Frontal cortex (tissue), 4 donors: ENCODE measurements around the gene EEFSEC. TPM values are rescaled to one million over a fixed set of nuclear protein-coding genes. Genes with fewer than 3 reads are reported as not detected.

Experiments used
- DNase-seq, 2 donors: peaks; one replicate each; pipeline ENCODE4 v3.0.0; 2012; ENCODE audit warnings: low spot score in 2 of 2
- FAIRE-seq: peaks from 2 replicates; lab custom pipeline; 2012; peaks lifted over from hg19 to GRCh38; lab: Jason Lieb, UNC
- total RNA-seq: library from RNA; depleted of rRNA; stranded (reverse); fragments of >200 nt; gene quantifications from one replicate; pipeline ENCODE4 v1.2.3, GENCODE V29; 2014
- donor health status: control.
- donor health status: control.
- donor health status: control.

Gene EEFSEC
- total RNA-seq, 1 donor from 2014 or later, result 7.7 TPM

DNA sequence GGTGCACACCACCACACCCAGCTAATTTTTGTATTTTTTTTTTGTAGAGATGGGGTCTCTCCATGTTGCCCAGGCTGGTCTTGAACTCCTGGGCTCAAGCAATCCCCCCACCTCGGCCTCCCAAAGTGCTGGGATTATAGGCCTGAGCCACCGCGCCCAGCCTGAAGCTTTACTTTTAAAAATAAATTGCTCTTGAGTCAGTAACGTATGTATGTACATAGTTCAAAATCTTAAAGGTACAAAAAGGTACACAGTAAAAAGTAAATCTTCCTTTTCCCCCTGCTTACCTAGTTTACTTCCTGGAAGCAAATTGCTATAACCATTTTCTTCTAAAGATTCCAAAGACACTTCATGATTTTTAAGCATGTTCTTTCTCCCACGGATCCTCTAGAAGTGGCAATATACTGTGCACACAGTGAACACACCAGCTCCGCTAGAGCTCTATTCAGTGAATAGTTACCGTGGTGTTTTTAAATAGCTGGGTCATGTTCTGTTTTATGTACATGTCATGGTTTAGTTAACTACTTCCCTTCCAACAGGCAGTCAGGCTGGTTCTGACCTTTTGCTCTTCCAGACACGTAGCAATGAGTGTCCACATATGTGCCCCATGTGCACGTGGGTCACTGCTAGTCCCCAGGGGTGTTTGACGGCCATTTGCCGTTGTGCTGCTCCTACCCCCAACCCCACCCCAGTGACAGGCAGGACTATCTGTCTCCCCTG, 82.1 kb downstream of the EEFSEC start:
- FAIRE-seq, result no peak
- DNase-seq, result no peak

DNA sequence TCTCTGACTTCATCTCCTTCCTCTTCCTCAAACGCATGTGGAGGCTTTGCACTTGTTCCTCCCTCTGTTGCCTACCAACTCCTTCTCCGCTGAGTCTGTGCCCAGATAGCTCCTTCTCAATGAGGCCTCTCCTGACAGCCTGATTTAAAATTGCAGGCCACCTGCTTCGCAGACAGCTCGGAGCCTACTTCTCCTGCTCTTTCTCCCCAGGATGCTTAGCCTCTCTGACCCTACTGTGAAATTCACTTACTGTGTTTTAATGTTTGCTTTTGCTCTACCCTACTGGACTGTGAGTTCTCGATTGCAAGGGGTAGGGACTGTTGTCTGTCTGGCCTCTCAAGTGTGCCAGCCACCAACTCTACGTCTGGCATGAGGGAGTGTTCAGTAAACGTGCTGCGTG, 83.4 kb downstream of the EEFSEC start:
- DNase-seq (no peak), FAIRE-seq (no peak)

DNA sequence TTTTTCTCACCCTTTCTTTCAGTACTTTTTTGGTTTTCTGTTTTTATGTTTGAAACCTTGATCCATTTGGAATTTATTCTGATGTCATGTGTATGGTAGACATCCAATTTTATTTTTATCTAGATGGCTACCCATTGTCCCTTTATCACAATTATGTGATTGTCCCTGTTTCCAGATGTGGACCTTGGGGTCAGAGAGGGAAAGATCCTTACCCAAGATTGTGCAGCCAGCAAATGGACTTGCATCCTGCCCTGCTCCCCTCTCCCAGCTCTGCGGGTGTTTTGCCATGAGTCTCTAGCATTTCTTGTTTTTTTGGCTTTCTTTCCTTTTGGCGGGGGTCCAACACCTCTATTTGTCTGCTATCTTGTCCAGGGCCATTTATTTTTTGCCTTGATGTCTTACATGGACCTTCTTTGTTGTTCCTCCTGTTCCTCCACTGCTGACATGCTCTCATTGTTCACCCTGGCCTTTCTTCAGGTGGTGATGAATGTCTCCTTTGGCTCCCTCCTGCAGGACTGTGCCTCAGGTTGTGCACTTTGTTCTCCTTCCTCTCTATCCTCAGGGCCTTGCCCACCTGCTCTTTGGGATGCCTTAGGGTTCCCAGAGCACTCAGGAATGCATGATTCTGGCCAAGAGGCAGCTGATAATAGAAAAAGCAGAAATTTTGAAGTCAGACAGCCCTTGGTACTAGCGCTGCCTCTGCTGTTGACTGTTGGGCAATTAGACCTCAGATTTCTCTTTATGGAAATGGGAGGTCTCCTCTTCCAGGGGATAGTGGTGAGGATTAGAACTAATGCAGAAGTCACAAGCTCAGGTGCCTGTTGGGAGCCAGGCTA, 84.3 kb downstream of the EEFSEC start:
- no peak for FAIRE-seq
- no peak for DNase-seq

DNA sequence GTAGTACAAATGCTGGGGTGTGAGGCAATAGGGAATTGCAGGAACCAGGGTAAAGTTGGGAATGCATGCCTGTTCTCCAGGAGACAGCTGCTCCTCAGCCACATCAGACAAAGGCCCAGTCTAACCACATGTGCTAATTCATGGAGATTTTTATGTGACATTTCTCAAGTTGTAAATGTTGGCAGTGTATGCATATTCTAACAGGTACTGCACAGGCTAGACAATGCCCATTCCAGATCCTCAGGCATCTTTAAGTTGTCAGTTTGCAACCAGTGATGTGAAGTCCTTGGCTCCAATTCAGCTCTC, 84.9 kb downstream of the EEFSEC start:
- no peak for FAIRE-seq
- no peak for DNase-seq

DNA sequence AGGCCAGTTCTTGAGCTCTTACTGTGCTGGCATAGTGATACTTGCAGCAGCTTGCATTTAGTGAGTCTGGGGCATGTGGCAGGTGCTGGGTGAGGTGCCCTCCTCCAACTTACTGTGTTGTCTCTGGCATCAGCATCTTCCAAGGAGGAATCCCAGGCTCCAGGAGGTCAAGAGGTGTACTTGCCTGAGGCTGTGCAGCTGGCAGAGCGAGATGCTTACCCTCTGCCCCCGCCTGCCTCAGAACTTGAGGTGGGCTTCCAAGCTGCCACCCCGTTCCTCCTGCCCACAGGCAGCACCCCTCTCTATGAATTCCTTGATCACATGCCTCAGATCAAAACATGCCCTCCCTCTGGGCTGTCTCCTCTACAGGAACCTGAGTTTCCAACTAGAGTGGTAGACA, 86.0 kb downstream of the EEFSEC start:
- FAIRE-seq (no peak), DNase-seq (no peak)

DNA sequence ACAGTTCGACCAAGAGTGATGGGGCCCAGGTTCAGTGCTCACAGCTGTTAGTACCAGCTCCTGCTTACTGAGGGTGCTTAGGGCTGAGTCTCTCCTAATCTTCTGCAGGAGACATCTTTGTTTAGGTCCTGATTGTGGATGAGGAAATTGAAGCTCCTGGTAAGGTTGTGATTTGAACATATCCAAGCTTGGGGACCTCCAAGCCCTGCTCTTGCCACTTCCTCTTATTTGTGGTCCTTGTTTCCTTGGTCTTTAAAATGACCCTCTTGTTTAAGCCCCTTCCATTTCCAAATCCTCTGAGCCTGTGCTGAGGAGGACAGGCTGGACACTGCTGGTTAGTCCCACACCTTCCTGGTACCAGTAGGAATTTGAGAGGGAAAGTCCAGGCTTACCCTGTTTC, 87.0 kb downstream of the EEFSEC start:
- no peak for FAIRE-seq
- DNase-seq, result no peak

DNA sequence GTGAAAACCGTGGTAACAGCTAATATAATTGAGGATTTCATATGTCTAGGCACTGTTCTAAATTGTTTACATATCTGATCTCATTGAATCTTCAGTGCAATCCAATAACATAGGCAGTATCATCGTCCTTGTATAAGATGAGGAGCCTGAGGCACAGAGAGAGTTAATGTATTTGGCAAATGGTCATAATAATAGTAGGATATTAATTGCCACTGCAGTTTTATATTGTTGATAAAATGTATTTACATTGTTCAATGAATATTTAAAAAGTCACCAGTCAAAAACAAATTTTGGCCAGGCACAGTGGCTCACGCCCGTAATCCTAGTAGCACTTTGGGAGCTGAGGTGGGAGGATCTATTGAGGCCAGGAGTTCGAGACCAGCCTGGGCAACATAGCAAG, 88.5 kb downstream of the EEFSEC start:
- FAIRE-seq (no peak), DNase-seq (no peak)

DNA sequence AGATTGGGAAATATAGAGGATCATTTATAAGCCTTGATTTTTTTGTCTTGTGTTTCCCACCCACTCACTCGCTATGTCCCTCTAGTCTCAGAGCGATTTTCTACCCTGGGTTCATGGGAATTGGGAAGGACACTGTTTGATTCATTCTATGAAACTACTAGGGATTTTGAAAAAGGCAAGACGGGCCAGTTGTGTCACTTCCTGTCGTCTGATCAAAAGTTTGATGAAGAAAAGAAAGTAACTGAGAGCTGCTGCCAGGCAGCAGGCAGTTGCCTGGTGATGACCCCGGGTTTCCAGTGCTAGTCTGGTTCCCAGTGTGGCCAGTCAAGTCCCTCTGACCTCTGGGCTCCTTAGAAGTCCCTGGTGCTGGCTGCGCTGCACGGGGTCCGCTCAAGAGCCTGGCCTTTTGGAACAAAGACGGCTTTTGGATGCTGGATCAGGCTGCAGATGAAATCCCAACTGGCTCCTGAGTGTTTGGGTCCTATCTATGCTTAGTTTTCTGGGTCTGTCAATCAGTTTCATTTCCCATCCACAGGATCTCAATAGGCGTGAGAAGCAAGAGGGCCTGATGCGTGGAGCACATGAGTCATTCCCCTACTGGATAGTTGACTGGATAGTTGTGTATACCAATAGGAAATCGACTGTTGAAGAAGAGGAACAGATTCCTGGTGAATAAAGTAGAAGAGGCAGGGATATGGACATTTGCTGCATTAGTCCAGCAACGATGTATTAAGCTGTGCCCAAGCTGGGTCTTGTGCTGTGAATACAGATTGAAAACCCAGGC, 89.7 kb downstream of the EEFSEC start:
- no peak for FAIRE-seq
- no peak for DNase-seq

DNA sequence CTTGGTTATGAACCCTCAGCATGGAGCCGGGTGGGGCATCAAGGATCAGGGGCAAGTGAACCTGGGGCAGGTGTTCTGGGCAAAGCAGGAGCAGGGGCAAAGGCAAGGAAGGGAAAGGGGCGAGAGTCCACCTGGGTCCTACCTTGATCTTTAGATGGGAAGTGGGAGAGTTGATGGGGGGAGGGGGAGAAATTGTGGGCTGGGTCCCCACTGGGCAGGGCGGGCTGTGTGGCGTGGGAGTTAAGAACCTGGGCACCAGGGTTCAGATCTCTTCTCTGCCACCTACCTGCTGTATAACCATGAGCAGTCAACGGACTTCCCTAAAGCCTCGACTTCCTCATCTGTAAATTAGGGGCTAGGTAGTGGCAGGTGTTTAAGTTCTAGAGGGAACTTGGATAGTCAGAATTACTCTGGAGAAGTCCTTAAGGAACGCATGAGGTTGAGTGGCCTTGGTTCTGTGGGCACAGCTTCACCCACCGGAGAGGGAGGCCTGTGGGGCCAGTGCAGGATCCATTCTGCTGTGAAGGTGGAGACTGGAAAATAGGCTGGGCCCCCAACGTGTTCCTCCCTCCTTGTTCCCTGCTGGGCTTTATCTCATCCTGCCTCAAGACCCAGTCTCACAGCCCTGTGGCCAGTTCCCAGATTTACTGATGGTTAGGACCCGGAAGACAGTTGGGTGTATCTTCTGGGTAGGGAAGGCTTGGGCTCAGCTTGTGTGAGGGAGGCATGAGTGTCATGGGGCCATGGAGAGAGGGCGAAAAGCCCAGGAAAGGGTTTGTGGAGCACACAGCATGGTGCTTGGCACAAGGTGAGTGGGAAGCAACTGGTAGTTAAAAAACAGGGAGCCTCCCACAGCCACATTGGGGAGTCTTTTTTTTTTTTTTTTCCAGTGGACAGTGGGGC, 90.6 kb downstream of the EEFSEC start:
- DNase-seq (no peak), FAIRE-seq (no peak)

DNA sequence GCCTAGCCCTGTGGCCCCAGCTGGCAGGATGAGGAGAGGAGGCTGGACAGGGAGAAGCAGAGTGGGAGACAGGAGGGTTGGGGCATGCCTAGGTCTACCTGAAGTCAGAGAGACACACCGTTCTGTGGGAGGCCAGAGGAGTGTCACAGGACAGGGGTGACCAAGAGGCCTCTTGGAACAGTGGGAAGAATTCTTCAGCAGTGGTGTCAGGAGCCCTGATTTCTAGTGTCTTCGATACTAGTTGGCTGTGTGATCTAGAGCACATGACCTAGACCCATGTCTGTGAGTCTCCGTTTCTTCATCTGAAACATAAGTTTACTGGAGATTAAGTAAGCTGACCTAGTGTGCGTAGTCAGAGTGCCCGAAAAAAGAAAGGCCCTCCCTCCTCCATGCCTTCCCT, 92.2 kb downstream of the EEFSEC start:
- FAIRE-seq (no peak), DNase-seq (no peak)

DNA sequence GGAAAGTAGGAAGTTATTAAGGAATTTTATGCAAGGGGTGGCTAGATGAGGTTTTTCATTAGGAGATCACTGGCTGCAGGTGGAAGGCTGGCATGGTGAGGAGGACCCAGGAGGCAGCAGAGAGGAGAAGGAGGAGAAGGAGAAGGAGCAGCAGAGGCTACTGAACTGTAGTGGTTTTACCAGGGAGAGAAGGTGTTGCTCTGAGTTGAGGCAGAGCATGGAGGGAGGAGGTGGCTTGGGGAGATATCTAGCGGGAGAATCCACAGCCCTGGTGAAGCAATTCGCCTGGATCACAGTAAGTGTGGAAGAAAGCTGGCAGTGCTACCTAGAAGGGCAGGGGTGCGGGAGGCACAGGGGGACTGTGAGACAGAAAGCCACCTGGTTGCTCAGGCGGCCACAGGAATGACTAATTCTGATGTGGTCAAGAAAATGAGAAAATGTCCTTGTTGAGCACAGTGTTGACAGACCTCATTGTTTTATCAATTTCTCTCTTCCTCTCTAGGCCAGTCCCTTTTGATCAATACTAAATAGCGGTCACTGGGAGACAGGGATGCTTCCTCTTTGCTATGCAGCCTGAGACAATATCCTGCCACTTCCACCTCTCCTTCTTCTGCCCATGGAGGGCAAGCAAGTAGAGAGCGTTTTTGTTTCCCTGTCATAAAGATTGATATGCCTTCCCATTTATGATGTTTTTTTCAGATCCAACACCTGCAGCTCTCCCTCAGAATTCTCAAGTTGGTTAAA, 94.6 kb downstream of the EEFSEC start:
- FAIRE-seq, result no peak
- DNase-seq, result no peak

DNA sequence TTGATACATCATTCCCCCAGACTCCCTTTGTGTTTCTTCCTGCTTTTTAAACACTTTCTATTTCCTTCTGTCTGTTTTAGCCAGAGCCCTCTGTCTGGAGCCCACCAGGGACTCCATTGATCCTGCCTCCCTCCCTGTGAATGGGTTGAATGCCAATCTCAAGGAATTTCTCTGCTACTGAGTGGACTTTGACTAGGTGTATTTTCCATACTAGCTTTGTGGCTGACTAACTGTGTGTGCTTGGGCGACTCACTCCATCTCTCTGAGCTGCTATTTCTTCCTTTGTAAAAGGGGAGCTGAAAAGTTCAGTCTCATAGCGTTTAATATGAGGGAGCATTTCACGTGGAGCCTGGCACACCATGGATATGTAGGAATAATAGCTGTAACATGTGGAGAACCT, 98.8 kb downstream of the EEFSEC start:
- no peak for FAIRE-seq

DNA sequence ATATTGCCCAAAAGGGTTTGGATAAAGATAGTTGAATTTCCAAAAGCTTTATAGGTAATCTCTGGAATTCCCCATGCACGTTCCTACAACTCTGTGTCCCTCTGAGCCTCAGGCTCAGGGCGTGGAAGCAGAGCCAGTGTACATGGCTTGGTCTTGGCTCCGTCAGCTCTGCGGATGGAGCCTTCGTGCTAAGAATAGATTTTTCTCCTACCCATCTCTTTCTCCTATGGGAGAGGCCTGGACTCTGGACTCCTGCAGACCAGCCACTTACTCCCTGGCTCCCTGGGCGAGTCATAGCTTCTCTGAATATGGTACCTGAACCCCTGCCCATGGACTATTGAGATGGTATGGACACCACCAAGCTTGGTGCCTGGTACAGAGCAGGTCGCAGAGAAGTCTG, 99.9 kb downstream of the EEFSEC start:
- DNase-seq, result no peak
- FAIRE-seq, result no peak

More for the DNA sequence above, 98.8 kb downstream of the EEFSEC start:
- DNase-seq, result no peak

DNA sequence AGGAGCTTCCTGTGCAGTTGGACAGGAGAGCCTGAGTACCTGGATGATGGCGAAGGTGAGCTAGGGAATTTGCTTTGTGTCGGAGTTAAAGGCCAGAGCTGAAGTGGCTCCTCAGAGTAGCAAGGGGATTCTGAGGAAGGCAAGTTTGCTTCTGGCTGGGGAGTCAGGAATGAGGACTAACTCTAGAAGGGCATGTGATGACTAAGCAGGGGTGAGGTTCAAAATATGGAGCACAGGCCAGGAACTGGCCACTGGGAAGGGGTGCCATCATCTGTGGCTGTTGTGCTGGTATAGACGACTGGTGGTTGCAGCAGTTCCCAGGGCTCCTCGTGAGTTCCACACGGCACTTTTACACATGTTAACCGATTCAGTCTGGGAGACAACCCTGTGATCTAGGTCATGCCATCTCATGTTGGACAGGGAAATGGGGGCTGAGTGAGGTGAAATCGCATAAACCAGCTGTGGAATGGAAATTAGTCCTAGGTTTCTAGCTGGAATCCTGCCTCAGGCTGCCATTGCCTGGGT, 100.8 kb downstream of the EEFSEC start:
- DNase-seq, result no peak
- no peak for FAIRE-seq

DNA sequence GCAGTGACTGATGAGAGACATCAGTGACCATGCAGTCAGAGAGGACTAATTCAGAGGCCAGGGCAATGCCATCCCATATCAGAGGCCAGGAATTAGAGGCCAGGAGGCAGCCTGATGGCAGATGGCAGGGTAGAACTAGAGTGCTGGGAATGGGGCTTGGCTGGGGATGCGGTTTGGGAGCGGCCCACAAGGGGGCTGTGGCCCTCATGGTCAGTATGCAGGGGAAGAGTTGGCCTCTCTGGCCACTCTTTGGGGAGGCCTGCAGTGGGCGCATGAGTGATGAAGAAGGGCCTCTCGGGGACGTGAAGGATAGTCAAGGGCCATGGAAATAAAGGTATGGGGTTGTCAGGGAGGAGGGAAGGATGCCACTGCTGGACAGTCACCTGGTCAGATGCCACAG, 101.7 kb downstream of the EEFSEC start:
- DNase-seq, result no peak
- FAIRE-seq, result no peak

DNA sequence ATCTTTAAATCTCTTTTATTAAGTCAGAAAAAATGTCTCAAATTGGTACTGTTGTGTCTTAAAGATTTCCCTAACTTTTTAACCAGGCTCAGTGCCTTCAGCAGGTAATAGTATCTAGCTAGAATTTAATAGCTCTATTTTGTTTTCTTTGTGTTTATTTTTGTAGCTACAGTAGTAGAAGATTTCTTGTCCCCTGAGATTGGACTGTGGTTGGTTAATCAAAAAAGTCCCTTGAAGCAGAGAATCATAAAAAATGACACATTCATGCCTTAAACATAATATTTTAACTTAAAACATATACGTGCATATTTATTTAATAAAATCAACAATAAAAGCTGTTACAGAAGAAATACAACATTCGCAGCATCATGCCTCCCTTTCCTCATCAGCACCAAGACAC, 102.8 kb downstream of the EEFSEC start:
- no peak for FAIRE-seq
- DNase-seq, result no peak

DNA sequence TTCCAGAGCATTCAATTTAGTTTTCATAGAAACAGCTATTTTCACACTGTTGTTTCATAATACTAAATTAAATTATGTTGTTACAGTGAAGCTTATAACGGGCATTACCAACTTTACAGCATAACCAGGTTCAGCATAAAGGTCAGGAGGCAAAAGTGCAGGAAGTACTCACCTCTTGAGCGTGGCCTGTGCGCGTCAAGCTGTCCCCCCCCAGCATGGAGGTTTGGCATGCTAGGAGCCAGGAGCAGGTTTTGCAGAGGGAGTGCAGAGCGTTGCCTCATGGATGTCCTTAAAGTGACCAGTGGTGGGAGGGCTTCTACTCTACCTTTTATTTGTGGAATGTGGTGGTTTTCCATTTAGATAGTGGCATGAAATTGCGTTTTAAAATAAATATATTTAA, 104.4 kb downstream of the EEFSEC start:
- no peak for DNase-seq
- no peak for FAIRE-seq

DNA sequence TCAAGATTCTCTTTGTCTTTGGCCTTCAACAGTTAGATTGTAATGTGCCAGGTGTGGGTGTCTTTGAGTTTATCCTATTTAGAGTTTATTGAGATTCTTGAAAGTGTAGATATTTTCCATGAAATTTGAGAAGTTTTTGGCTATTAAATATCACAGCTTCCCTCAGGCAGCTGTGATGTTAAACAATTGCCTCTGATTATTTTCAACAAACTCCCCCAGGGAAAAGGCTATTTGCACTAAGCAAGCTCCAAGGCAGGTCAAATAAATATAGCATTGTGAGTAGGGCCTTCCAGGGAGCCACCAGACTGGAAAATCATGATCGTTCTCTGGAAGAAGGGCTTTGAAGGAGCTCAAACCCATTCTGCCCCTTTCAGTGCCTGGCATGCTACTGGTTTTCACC, 107.0 kb downstream of the EEFSEC start:
- FAIRE-seq (no peak), DNase-seq (no peak)

DNA sequence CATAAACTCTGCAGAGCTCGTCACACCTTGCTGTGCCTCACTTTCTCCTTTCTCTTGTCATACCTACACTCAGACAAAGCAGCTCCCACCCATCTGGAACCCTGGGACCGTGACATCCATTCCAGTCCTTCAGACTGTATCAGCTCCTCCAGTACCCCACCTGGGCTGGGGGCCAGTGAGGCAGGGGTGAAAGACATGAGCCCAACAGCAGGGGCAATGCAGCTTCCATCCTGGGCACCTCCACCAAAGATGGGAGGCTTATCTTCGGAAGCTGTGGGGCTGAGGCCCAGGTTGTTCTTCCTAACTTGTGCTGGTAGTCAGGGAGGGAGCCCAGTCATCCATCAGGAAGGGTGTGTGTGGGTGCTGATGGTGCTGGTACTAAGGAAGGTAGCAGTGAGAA, 109.2 kb downstream of the EEFSEC start:
- DNase-seq, result no peak
- no peak for FAIRE-seq
